Left lobe of liver (tissue), 2 donors: Measurements from ENCODE around the gene FGF8. TPM values are rescaled to one million over a fixed set of nuclear protein-coding genes. Genes with fewer than 3 reads are reported as not detected.
A peak's percentile ranks its signal among the peaks of the same experiment; 100 is the strongest.
"Not testable (repeated sequence)": the region's sequence is repeated elsewhere in the genome, so short reads cannot be mapped to it uniquely, and the experiment has no call there.

Experiments used
- ATAC-seq: fragments of 200-7000 bp; cut with Tn5 transposase; one replicate; pipeline ENCODE4 v1.9.1; 2020; ENCODE audit warnings: mild to moderate bottlenecking, moderate library complexity
- DNase-seq: peaks from one replicate; pipeline ENCODE4 v3.0.0-alpha.2; 2020; ENCODE audit warnings: low spot score
- total RNA-seq: library from RNA; stranded (reverse); gene quantifications from one replicate; pipeline ENCODE4 v1.2.1, GENCODE V29; 2021
- donor health status: DM: no; HTN: no; CAD: no; lungs with moderate emphysema.
- donor health status: DM: no; HTN: yes; CAD: no.

FGF8 gene, protein sequence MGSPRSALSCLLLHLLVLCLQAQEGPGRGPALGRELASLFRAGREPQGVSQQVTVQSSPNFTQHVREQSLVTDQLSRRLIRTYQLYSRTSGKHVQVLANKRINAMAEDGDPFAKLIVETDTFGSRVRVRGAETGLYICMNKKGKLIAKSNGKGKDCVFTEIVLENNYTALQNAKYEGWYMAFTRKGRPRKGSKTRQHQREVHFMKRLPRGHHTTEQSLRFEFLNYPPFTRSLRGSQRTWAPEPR
- total RNA-seq: not detected

DNA sequence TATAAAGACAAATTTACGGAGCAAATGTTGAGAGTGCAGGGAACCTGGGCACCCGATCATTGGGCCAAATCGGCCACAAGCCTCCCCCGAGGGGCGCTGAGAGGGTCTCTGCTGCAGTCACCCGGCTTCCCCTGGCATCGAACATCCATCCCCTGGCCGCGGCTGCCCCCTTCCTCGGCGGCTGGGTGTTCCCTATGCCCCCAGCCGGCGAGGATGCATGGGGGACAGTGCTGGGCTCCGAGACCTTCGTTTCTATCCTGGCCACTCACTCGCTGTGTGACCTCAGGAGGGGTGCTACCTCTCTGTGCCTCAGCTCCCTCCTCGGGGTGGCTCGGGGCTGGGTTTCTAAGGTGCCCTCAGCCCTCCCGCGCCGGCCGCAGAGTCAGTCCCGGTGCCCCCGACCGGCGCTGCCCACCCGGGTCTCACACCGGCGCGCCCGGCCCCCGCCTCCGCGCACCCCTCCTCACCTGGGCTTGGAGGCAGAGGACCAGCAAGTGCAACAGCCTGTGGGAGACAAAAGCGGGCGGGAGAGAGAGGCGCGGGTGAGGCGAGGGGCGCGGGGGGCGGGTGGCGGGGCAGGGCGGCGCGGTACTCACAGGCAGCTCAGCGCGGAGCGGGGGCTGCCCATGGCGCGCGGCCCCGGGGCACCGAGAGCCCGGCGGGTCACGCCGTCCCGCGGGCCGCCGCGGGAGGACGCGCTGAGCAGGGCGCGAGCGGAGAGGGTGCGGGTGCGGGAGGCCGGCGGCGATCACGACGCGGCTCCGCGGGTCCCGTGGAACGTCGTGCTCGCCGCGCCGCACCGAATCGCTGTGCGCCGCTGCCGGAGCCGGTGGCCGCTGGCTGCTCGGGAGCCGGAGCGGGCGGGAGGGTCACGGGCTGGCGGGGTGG, at the start of gene FGF8:
TSS of gene FGF8 (minus strand) at position 842 of the 888 bp plus-strand sequence. CDS start at position 628, 214 bp downstream.
- ATAC-seq: no peak
- no peak for DNase-seq

DNA sequence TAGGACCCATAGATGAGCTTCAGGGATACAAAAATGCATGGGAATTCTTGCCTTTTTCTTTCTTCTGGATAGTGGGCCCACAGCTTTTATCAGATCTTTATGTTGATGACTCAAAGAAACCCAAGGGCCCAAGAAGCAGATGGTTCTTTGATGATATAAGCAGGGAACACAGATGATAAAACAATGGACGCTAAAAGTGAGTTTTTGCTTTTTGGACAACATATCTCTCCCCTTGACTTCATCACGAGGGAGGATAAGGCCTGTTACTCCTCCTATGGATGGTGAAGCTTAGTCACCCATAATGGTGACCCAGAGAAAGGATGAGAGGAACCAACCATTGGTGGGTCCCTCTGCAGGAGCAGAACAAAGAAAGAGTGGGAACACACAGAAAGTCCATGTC, 48.8 kb upstream of the FGF8 start:
- no peak for ATAC-seq

DNA sequence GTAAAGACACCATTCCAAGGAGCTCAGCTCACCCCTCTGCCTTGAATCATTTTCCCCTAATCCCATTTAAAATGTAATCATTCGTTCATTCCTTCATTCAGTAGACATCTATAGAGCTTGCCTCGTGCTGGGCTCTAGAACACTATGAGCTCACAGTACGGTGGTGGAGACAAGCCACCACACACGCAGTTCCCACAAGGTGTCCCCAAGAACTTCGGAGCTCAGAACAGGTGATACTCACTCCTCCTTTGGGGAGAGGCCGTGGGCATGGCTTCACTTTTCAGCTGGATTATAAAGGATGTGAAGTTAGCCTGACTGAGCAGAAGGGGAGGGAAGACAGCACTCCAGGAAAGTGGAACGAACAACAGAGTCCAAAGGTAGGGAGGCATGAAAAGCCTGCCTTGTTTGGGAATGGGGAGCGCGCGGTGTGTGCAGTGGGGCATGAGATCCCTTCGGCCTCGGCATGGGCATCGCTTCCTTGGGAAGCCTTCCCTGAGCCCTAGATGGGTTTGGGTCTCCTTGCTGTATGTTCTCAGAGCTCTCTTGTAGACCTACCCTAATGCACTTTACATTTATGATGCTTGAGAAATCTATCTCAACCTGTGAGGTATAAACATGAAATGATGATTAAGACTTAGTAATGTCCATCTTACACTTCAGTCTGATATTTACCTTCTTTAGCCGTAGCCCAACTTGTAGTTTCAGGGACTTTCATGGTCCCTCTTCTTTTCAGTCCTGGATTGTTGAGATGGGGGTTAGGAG, 43.1 kb upstream of the FGF8 start:
- ATAC-seq (peak; percentile 34), DNase-seq (peak; percentile 55)

More for the DNA sequence above, 48.8 kb upstream of the FGF8 start:
- no peak for DNase-seq

DNA sequence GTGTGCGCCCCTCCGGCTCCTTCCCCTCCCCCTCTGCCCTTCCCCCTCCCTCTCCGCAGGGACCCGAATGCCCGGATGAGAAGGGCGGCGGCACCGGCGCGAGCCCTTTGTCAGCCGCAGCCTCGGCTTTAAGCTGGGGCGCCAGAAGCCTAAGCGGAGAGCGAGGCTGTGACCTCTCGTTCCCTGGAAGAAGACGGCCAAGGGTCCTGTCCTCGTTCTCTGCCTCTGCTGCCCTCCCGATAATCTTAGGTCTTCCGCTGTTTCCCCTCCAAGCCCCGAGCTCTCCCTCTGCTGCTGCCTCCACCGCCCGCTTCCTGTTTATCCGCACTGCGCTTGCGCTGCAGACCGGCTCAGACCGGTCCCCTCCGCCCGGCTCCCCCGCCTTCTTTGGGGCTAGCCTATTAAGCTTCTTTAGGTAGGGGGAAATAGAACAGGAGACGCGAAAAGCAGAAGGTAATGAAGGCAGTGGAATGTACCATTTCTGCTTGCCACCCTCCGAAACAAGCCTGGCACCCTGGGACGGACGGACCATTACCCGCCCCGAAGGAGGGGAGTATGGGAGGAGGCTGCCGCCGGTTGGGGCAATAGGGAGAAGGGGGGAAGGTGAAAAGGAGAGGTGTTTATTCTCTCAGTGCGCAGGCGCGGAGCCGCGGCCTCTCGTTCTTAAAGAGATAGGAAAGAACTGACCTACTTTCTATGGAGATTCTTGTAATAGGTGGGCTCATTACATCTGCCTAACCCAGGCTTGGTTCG, 42.4 kb upstream of the FGF8 start, which contains the start of gene OGA:
TSS of gene OGA (minus strand) at position 326 of the 753 bp plus-strand sequence. CDS start 422 bp downstream, outside the sequence.
- DNase-seq (peak; percentile 98), ATAC-seq (peak; percentile 90)

DNA sequence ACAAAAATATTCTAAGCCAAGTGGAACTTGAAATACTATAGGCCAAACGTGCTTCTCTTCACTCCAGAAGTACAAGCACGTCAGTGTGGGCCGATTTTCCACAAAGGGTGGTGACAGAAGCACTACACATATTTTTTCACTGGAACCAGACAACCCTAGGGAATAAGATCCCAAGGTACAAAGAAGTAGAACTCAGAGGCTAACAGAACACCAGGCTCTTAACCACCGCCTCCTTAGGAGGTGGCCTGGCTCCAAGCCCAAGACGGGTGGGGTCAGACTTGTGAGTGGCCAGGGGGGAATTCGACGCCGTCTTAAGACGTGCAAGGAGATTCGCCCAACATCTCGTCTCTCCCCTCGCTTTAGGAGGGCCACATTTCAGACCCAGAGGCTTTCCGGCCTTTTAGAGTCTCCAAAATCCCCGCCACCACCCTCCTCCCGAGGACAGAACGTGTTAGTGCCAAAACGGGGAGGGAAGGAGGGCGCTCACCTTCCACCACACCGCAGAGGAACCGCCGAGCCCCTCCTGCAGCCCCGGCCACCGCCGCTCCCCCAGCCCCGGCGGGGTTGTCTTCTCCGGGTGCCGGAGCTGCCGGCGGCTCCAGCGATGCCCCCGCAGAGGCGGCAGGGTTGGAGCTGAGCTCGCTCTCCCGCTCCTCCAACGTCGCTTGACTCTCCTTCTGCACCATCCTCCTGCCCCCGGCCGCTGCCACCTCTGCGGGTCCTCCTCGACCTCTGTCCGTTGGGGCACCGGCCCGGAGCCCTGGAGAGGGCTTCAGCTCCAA, 41.6 kb upstream of the FGF8 start:
- peak; percentile 4 for ATAC-seq
- DNase-seq: peak; percentile 72

DNA sequence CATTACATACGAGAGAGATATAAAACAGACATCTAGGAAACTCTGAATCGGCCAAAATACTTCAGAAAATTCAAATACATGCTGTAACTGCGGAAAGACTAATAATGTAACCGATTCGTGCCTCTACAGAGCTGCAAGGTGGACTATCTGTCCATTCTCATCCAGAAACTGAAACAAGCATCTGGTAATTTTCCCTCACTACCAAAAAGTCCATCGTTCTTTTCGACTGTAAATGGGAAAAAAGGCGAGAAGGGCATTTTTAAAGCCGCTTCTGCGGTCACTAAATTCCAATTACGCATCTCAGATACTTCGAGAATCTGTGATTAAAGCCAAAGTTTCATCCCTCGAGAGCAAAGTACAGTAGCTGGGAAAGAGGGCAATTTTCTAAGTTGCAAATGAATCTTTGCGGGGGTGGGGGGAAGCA, 41.0 kb upstream of the FGF8 start:
- ATAC-seq (no peak), DNase-seq (no peak)

DNA sequence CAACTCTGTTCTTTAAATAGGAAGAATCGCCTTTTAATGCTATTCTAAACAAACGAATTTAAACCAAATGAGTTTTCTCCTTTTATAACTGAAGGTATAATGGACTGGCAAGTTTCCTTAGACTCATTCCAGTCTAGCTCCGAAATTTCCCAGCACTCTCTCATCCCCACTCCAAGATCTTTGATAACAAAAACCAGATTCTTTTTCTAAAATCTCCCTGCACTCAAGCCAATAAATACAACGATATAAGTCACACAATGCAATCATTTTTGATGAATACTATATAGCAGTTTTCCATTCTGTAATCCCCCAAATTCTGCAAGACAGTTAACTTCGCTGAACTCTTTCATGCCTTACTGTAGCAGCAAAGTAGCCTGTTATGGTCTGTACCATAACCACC, 40.5 kb upstream of the FGF8 start:
- no peak for DNase-seq

DNA sequence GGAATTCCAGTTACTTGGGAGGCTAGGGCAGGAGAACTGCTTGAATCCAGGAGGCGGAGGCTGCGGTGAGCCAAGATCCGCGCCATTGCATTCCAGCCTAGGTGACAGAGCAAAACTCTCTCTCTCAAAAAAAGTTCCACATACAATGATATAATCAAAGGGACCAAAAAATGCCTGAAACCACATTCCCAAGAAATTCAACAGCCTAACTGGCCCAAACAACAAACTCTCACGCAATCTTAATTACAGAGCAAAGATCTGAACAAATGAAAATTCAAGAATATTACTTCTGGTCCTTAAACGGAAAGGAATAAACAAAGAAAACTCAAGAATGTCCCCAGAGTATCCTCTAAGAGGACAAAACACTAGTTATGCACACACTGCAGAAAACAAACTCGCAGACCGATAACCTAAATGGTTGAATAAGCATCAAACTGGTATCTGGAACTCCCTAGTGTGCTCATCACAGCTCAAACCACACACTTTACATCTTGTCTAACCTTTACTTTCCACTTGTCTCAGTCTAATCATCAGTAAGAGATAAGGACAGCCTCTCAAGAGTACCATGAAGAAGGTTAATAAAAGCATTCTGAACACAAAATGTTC, 38.7 kb upstream of the FGF8 start:
- DNase-seq: peak; percentile 28
- ATAC-seq: no peak

More for the DNA sequence above, 40.5 kb upstream of the FGF8 start:
- no peak for ATAC-seq

DNA sequence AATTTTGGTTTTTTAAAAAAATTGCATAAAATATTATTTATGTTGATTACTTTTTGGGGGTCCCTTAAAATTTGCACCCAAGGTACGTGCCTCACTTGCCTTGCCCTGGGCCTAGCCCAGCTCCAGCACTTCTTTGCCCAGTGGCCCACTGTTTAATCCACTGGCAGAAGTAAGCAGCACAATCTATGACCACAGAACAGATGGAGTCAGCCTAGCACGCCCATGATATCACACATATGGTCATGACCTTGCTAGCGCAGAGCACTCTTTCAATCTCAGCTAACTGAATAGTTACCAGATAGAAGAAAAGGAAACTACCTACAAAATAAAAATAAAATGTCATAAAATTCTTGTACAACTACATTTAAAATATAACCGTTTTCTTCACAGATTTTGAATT, 36.7 kb upstream of the FGF8 start:
- DNase-seq (no peak), ATAC-seq (no peak)

DNA sequence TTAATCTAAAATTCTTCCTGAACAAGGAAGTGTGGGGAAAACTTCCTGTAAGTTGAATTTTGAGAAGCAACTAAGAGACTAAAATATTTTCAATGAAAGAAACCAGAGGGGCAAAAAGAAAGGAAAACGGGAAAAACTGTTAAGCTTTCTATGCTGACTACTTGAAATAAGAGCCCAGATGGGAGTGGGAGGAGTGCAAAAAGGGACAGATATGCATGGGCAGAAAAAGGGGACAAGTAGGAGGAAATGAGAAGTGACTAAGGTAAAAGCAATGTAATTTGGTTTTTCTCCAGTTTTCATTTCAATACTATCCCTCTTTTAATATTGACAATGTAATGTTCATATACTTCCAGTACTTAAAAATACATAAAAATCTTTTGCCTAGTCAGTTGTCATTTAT, 31.2 kb upstream of the FGF8 start:
- DNase-seq: no peak
- ATAC-seq: no peak

DNA sequence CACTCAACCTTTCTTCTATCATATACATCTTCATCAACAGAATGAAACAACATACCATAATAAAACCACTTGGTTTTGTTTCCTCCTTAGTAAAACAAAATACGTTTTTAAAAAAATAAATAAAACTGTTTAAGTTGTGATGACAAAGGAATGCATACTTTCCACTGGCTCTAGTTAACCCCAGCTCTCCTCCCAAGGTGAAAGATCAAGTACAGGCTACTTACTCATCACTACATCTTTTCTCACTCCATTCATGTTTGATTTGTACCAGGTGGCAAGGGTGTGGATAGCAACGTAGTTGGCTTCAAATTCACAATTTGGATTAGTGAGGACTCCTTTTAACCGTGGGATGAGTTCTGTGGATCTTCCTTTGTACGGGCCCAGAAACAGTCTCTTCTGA, 27.6 kb upstream of the FGF8 start:
- DNase-seq (no peak), ATAC-seq (no peak)

DNA sequence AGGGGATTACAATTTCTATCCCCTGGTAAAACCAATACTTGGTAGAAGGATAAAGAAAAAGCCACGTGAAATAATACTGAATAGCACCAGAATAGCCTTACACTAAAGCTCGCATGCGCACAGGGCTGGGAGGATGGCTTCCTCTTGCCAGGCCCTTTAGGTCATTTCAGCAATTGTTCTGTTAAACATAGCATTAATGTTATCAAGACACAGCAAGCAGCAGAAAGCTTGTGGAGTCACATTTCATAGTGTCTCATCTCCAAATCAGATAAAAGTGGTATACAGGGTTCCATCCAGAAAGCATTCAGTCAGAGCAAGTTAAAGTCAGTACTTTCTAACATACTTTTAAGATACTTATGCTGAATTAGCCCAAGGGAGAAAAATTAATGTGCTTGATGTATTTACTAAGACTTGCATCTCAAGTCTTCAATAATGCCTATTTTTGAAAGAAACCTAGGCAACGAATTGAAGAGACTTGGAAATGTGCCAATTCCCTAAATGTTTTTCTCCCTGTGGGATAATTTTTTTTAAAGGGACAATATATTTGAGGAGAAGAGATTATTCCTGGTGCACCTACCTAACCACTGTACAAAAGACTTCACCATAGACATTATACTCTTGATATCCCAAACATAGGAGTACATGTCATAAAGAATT, 21.6 kb upstream of the FGF8 start:
- no peak for ATAC-seq

DNA sequence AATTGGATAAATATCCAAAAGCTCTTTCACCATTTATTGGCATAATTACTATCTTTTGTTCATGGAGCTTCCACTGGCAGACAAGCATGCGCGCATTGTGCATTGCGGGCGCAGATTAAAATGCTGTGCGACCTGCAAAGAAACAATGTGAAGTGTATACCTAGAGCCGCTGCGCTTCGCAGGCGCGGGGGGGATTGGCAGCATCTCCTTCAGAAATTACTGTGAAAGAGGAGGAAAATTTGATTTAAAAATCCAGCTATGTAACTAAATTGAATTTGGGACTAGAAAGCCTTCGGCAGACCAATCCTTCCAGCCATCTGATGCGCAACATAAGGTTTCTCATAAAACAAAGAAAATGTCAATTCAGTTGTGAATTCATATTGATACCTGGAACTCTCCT, 17.6 kb upstream of the FGF8 start:
- DNase-seq (no peak), ATAC-seq (no peak)

More for the DNA sequence above, 21.6 kb upstream of the FGF8 start:
- no peak for DNase-seq

DNA sequence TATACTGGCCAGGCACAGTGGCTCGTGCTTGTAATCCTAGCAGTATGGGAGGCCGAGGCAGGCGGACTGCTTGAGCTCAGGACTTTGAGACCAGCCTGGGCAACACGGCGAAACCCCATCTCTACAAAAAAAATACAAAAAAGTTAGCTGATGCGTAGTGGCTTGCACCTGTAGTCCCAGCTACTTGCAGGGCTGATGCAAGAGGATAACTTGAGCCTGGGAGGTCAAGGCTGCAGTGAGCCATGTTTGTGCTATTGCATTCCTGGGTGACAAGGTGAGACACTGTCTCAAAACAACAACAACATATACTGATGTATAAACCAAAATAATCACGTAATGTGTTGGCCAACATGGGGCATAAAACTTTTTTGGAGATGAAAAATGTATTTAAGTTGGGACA, 13.8 kb upstream of the FGF8 start:
- DNase-seq (no peak), ATAC-seq (no peak)

DNA sequence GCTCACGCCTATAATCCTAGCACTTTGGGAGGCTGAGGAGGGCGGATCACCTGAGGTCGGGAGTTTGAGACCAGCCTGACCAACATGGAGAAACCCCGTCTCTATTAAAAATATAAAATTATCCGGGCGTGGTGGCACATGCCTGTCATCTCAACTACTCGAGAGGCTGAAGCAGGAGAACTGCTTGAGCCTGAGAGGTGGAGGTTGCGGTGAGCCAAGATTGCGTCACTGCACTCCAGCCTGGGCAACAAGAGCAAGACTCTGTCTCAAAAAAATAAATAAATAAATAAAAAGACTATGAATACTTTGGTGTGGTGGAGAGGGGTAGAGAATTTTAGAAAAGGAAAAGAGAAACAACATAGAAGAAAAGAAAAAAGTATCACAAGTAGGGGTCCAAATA, 13.3 kb upstream of the FGF8 start:
- DNase-seq, ATAC-seq: not testable (repeated sequence)

DNA sequence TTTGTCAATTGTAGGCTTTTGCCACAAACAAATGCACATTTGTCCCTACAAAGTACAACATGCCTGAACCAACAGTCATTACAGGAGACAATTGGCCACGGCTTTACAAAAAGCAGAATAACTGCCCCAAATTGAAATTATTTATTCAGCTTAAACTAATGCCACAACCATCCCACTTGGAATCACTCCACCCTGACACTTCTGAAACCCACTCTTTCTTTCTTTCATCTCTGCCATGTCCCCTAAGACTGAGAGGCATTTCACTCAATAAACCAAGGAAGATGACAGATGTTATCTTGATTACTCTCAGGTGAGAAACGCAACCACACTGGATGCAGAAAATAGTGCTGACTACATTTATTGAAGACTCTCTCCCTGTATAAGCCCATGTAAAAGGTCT, 9.9 kb upstream of the FGF8 start:
- DNase-seq: no peak
- no peak for ATAC-seq

DNA sequence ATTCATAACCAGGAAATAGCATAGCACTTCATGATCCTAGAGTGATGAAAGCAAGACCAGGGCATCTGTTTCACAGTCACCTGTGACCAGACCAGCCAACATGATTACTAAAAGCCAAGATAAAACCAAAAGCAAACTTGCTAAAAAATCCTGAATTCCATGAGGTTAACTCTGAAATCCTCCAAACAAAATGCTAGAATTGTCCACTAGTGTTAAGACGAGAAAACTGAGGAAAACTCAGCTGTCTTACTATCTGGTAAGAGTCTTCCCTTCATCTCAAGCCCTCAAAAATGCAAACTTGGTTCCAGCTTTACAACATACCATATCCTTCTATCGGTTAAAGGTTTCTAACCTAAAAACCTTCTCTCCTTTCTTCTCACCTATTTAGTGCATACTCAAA, 8.6 kb upstream of the FGF8 start:
- ATAC-seq (no peak), DNase-seq (no peak)

DNA sequence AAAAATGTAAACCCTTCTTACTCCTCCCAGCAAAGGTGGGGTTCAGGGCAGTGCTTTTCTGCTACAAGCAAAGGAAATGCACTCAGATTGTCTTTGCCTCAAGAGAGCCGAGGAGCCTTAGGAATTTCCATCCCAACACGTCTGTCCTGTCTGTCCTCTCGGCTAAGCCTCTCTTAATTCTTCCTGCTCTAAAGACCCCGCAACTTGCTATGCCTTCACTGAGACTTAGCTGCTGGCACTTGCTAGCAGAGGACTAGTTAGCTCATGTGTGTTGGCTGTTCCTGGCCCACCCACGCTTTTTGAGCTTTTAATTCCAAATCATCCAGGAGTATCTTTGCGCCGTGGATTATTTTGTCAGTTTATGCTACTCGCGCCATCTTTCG, 7.8 kb upstream of the FGF8 start:
- DNase-seq (no peak), ATAC-seq (no peak)
